GM23338 (cell line): ENCODE results near the gene TMEM245.

Source experiments
- CREB1 ChIP-seq: fragments of 250-450 bp; sonication (Bioruptor Pico); IDR thresholded peaks from 2 replicates; pipeline ENCODE4 v1.5.0; 2020; ENCODE audit warnings: low read depth, mild to moderate bottlenecking, moderate library complexity
- ETS1 ChIP-seq: IDR thresholded peaks from 2 replicates; pipeline ENCODE4 v1.6.1; 2016; ENCODE audit warnings: antibody characterized with exemption
- EZH2 ChIP-seq: fragments of 200-600 bp; sonication (generic); IDR thresholded peaks from one replicate; pipeline ENCODE4 v1.8.0; 2017; ENCODE audit warnings: antibody characterized with exemption, mild to moderate bottlenecking, low read depth; ENCODE audit not compliant: unreplicated experiment
- EZH2phosphoT487 ChIP-seq: fragments of 200-600 bp; sonication (generic); IDR thresholded peaks from one replicate; pipeline ENCODE4 v1.8.1; 2018; ENCODE audit warnings: antibody characterized with exemption; ENCODE audit not compliant: unreplicated experiment
- JUNB ChIP-seq: IDR thresholded peaks from one replicate; pipeline ENCODE4 v1.6.1; 2016; ENCODE audit warnings: antibody characterized with exemption; ENCODE audit not compliant: unreplicated experiment
- NANOG ChIP-seq: IDR thresholded peaks from 2 replicates; pipeline ENCODE4 v1.6.1; 2016; ENCODE audit warnings: antibody characterized with exemption, borderline replicate concordance
- POLR2AphosphoS5 ChIP-seq: IDR thresholded peaks from 2 replicates; pipeline ENCODE4 v1.6.1; 2016; ENCODE audit warnings: antibody characterized with exemption, low read depth
- REST ChIP-seq: IDR thresholded peaks from one replicate; pipeline ENCODE4 v1.6.1; 2018; ENCODE audit warnings: antibody characterized with exemption; ENCODE audit not compliant: unreplicated experiment
- STAT1 ChIP-seq: IDR thresholded peaks from one replicate; pipeline ENCODE4 v1.6.1; 2016; ENCODE audit warnings: antibody characterized with exemption; ENCODE audit not compliant: unreplicated experiment
- TF ChIP-seq, protein P1 (sequence below), 2 experiments: fragments of 200-600 bp in 1 of 2; sonication (generic) in 1 of 2; conservative IDR thresholded peaks; 2 replicates each; pipeline versions ENCODE4 v1.5.1 to v1.6.1; 2016 to 2017; ENCODE audit warnings: antibody characterized with exemption in 2 of 2, low read depth in 2 of 2, mild to moderate bottlenecking in 2 of 2, moderate library complexity in 1 of 2

- TF ChIP-seq, protein P1, sequence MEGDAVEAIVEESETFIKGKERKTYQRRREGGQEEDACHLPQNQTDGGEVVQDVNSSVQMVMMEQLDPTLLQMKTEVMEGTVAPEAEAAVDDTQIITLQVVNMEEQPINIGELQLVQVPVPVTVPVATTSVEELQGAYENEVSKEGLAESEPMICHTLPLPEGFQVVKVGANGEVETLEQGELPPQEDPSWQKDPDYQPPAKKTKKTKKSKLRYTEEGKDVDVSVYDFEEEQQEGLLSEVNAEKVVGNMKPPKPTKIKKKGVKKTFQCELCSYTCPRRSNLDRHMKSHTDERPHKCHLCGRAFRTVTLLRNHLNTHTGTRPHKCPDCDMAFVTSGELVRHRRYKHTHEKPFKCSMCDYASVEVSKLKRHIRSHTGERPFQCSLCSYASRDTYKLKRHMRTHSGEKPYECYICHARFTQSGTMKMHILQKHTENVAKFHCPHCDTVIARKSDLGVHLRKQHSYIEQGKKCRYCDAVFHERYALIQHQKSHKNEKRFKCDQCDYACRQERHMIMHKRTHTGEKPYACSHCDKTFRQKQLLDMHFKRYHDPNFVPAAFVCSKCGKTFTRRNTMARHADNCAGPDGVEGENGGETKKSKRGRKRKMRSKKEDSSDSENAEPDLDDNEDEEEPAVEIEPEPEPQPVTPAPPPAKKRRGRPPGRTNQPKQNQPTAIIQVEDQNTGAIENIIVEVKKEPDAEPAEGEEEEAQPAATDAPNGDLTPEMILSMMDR (conservative IDR thresholded peaks at IDR 0.05; ENCODE audit: low read depth in 2 of 2), result no peak
- no peak for TF ChIP-seq REST
- TF ChIP-seq POLR2AphosphoS5, result no peak
- no peak for TF ChIP-seq EZH2phosphoT487
- no peak for TF ChIP-seq CREB1
- TF ChIP-seq EZH2, result no peak
- no peak for TF ChIP-seq JUNB
- TF ChIP-seq ETS1, result no peak
- TF ChIP-seq NANOG, result no peak
- TF ChIP-seq STAT1, result no peak
These were observed 25.3 kb upstream of the TMEM245 start for GRCh38 chr9:109145051-109145450.
